Fibroblast of peridontal ligament (primary cell): ENCODE data around the gene GPRIN3.
"Not testable (repeated sequence)": the region's sequence is repeated elsewhere in the genome, so short reads cannot be mapped to it uniquely, and the experiment has no call there.

ENCODE experiments used
- DNase-seq: peaks from one replicate; pipeline ENCODE4 v3.0.0-alpha.2; 2010; ENCODE audit errors: extremely low read depth

The GPRIN3 gene

GRCh38 chr4:89257376-89257775 lies 50.2 kb downstream of the GPRIN3 start:
- no peak for DNase-seq

GRCh38 chr4:89256203-89256800 lies 51.3 kb downstream of the GPRIN3 start:
- DNase-seq = no peak

- peak; percentile 5 for DNase-seq
Observed at GRCh38 chr4:89254847-89255246, 52.8 kb downstream of the GPRIN3 start.

GRCh38 chr4:89254347-89254746 lies 53.3 kb downstream of the GPRIN3 start:
- not testable (repeated sequence) for DNase-seq

- no peak for DNase-seq
Observed at GRCh38 chr4:89253935-89254334, 53.7 kb downstream of the GPRIN3 start.

- no peak for DNase-seq
Observed at GRCh38 chr4:89253311-89253710, 54.3 kb downstream of the GPRIN3 start.

- no peak for DNase-seq
Observed at GRCh38 chr4:89251396-89251795, 56.2 kb downstream of the GPRIN3 start.

- no peak for DNase-seq
Observed at GRCh38 chr4:89249716-89250361, 57.8 kb downstream of the GPRIN3 start.

- no peak for DNase-seq
Observed at GRCh38 chr4:89249313-89249712, 58.3 kb downstream of the GPRIN3 start.

GRCh38 chr4:89248879-89249281 lies 58.7 kb downstream of the GPRIN3 start:
- DNase-seq = no peak

- no peak for DNase-seq
Observed at GRCh38 chr4:89247951-89248350, 59.6 kb downstream of the GPRIN3 start.

- DNase-seq = no peak
Observed at GRCh38 chr4:89245459-89245858, 62.1 kb downstream of the GPRIN3 start.

GRCh38 chr4:89243733-89244252 lies 63.8 kb downstream of the GPRIN3 start:
- DNase-seq = no peak

- DNase-seq = no peak
Observed at GRCh38 chr4:89242864-89243732, 64.5 kb downstream of the GPRIN3 start.

GRCh38 chr4:89242216-89242615 lies 65.4 kb downstream of the GPRIN3 start:
- DNase-seq = no peak

- DNase-seq = no peak
Observed at GRCh38 chr4:89230271-89230670, 77.3 kb downstream of the GPRIN3 start.

- peak; percentile 74 for DNase-seq
Observed at GRCh38 chr4:89226665-89227574, 80.7 kb downstream of the GPRIN3 start.

GRCh38 chr4:89222170-89222569 lies 85.4 kb downstream of the GPRIN3 start:
- DNase-seq = no peak

- DNase-seq = peak; percentile 53
Observed at GRCh38 chr4:89221167-89221867, 86.3 kb downstream of the GPRIN3 start.

- DNase-seq = no peak
Observed at GRCh38 chr4:89218587-89218986, 89.0 kb downstream of the GPRIN3 start.

GRCh38 chr4:89217604-89218003 lies 90.0 kb downstream of the GPRIN3 start:
- no peak for DNase-seq
